ENCODE data around the gene ZDHHC14.

GRCh38 chr6:157538698-157539097, 157.7 kb downstream of the ZDHHC14 start:
- no peak for TF ChIP-seq CTCF (IDR thresholded peaks at IDR 0.05)
- TF ChIP-seq POLR2A (IDR thresholded peaks at IDR 0.05): no peak

Measured in ovary (tissue), 3 donors.